ENCODE data around the gene PELI3.
"Not testable (repeated sequence)": the region's sequence is repeated elsewhere in the genome, so short reads cannot be mapped to it uniquely, and the experiment has no call there.

PELI3 gene, protein sequence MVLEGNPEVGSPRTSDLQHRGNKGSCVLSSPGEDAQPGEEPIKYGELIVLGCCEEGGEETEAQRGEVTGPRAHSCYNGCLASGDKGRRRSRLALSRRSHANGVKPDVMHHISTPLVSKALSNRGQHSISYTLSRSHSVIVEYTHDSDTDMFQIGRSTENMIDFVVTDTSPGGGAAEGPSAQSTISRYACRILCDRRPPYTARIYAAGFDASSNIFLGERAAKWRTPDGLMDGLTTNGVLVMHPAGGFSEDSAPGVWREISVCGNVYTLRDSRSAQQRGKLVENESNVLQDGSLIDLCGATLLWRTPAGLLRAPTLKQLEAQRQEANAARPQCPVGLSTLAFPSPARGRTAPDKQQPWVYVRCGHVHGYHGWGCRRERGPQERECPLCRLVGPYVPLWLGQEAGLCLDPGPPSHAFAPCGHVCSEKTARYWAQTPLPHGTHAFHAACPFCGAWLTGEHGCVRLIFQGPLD

DNA sequence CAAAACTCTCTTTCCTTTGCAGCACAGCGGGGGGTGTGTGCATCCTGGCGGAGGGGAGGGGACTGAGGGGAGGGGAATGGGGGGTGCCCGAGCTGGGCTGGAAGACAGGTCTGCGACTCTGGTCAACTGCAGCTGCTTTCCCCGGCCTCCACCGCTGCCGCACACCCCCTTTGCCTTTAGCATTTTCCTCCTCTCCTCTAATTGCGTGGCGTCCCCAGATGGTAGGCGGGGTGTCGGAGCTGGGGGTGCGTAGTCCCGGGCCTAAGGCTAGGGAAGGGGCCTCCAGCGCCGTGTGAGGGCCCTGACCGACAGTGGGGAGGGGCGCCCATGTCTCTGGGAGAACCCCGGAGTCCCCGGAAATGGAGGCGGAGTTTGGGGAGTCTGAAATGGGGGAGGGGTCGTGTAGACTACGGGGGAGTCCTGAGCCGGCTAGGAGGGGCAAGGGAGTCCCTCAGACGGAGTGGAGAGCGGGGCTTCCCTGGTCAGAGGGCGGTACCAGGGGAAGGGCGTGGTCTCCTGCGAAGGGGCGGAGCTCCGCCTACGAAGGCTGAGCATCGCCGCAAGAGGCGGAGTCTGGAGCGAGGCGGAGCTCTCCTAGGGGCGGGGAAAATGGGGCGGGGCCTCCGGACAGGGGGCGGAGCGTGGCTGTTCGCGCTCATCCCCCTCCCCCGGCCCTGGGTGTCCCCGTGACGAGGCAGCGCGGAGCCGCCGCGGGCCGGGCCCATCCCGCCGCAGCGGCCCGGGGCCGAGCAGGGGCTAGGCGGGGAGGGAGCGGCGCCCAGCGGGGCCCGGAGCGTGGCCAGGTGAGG lies at the start of gene PELI3:
Gene PELI3 (plus strand): TSS at position 681 of the 809 bp plus-strand sequence. CDS start 1,224 bp downstream, outside the sequence.
- DNase-seq (ENCODE audit: low read depth in 2 of 2) = peak; percentile 91 to 94

DNA sequence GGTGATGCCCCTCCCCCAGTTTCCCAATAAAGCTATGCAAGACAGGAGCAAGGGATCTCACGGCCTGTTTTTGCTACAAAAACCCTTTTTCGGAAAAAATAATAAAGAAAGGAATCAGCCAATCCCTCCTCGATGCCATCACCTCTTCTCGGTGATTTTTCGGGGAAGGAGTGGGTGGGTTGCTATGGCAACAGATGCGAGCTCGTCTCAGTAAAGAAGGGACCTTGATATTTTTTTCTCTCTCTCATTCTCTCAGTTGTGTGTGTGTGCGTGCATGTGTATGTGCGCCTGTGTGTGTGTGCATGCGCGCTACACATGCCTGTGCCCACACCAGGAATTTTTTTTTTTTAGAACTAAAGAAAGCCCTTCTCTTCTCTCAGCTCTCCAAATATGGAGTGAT lies 49.7 kb upstream of the PELI3 start:
- peak in 1 of 2 donors; percentile 40 for DNase-seq (ENCODE audit: low read depth in 2 of 2)

DNA sequence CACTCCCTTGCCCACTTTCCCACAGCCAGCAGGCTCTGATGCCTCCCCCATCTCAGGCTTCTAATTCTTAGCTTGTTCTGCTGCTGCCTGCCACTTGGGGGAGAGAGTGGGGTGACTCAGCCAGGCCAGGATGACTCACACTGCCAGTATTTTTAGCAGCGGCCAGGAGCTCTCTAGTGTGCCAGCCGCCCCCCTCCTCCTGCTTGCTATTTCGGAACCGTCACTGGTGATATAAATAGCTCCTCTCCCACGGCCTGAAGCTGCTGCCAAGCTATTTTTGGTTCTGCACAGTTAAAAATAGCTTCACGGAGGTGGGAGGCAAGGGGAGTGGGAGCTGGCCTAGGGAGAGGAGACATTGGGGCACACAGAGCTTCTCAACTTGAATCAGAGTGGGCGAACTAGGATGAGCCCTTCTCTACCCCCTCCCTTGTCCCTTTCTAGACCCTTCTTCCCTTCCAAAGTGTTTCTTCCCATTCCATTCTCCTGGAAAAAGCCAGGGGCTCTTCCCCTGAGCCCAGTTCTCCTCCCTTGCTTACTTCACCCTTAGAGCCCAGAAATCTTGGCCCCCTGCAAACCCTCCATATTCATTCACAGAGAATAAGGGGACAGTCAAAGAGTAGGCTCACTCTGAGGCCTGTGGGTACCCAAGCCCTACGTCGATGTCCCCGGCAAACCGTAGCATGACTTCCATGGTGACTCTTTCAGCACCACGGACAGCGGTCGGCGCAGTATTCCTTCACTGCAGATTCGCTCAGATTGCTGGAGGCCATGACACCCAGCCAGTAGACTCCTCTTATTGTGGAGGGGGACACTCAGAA lies 48.3 kb upstream of the PELI3 start:
- DNase-seq (ENCODE audit: low read depth in 2 of 2) = peak; percentile 69 to 78

DNA sequence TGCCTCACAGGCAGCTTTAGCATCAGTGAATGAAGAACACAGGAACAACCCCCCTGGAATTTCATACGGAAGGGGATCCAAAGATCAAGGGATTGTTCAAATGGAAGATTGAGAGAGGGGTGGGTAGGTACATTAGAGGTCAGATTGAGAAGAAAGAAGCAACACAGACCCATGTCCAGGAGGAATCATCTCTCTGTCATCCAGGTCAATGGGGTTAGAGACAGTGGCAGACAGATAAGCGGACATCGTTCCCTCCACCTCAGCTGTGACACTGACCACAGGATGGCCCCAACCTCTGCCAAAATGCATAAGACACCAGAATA lies 47.8 kb upstream of the PELI3 start:
- DNase-seq (ENCODE audit: low read depth in 2 of 2) = no peak

GRCh38 chr11:66419825-66420224 lies 46.9 kb upstream of the PELI3 start:
- no peak for DNase-seq (ENCODE audit: low read depth in 2 of 2)

GRCh38 chr11:66420671-66421476 lies 45.8 kb upstream of the PELI3 start, which contains the start of gene NPAS4:
TSS of gene NPAS4 (plus strand) at chr11:66421035. CDS start at chr11:66421180, 145 bp downstream.
- no peak for DNase-seq (ENCODE audit: low read depth in 2 of 2)

- DNase-seq (ENCODE audit: low read depth in 2 of 2) = peak; percentile 69 to 82
Observed at GRCh38 chr11:66421492-66422205, 45.1 kb upstream of the PELI3 start.

DNA sequence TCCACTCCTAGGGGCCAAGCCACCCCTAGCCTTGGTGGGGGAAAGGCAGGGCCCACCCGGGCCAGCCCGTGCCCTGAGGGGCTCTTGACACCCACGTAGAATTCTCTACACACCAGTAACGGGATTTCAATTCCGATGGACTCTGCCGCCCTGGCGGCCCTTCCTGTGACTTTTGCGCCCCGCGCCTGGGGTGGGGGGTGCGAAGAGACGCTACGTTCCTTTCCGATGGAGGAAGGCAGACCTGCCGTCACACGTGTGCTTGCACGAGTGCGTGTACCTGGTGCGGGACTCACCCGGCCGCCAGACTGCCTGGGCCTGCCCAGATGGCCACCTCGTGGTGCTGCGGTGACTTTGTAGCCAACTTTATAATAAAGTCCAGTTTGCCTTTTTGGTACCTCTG lies 40.4 kb upstream of the PELI3 start:
- no peak for DNase-seq (ENCODE audit: low read depth in 2 of 2)

DNA sequence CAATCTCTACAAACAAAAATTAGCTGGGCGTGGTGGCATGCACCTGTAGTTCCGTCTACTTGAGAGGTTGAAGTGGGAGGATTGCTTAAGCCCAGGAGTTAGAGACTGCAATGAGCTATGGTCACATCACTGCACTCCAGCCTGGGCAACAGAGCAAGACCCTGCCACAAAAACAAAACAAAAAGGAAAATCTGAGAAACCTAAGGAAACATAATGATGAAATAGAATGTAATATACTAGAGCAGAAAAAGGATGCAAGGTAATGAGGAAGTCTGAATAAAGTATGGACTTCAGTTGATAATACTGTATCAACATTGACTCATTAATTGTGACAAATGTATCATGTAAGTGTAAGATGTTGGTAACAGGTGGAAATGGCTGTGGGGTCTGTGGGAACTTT lies 37.8 kb upstream of the PELI3 start:
- DNase-seq (ENCODE audit: low read depth in 2 of 2) = no peak

DNA sequence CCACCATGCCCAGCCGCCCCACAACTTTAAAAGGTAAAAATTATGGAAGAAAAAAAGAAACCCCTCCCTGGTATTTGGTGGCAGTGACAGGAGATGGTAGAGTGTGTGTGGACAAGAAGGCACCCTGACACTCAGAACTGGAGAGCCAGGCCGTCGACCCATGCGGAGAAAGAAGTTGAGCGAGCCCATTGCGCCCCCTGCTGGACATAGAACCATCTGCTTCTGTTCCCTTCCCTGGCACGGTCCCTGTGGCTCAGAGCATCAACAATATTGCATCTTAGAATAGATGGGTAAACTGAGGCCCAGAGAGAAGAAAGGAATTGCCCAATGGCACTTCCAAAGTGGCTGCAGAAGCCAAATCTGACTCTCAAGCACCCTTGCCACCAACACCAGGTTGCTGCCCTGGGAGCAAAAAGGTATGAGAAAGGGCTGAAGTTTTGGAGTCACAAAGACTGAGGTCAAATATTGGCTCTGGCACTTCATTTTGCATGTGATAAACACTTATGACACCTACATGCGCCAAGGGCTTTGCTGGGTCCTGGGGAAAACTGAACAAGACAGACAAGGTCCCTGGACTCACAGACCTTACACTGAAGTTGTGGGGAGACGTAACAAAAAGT lies 36.6 kb upstream of the PELI3 start:
- peak; percentile 67 to 74 for DNase-seq (ENCODE audit: low read depth in 2 of 2)

DNA sequence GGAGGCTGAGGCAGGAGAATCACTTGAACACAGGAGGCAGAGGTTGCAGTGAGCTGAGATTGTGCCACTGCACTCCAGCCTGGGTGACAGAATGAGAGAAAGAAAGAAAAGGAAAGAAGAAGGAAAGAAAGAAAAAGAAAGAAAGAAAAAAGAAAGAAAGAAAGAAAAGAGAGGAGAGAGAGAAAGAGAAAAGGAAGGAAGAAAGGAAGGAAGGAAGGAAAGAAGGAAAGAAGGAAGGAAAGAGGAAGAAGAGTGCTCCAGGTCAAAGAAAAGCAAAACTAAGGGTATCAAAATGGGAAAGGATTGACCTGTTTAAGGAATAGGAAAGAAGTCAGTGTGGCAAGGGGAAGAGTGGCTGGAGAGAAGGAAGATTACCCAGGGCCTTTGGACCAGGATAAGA lies 35.4 kb upstream of the PELI3 start:
- DNase-seq (ENCODE audit: low read depth in 2 of 2) = not testable (repeated sequence)

GRCh38 chr11:66431871-66432329 lies 34.8 kb upstream of the PELI3 start:
- not testable (repeated sequence) for DNase-seq (ENCODE audit: low read depth in 2 of 2)

- no peak for DNase-seq (ENCODE audit: low read depth in 2 of 2)
Observed at GRCh38 chr11:66432597-66432996, 34.1 kb upstream of the PELI3 start.

DNA sequence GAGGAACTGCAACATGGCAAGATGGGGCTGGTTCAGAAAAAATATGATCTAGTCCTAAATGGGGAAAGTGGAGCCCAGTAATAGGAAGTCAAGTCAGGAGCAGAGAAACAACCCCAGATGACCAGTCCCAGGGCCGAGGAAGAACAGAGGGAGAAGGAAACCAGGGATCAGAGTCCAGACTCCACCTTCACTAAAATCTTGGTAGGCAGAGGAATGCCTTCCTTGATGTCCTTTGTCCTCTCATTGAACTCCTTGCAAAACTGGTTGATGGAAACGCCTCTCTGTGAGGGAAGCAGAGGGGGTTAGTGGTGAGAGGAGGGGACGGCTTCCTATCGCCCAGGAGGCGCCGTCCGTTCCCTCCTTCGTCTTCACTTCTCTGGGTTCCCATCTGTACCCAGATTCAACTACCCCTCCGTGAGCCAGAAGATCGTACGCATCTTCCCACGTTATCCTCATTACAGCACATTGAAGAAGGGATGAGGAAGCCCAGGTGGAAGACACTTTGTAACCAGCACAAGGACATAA lies 28.7 kb upstream of the PELI3 start:
- DNase-seq (ENCODE audit: low read depth in 2 of 2) = no peak

- DNase-seq (ENCODE audit: low read depth in 2 of 2) = peak; percentile 76 to 89
Observed at GRCh38 chr11:66438504-66439466, 27.9 kb upstream of the PELI3 start, which contains the start of gene MRPL11. TSS of gene MRPL11 (minus strand) at chr11:66438848. CDS start at chr11:66438754, 94 bp downstream.

GRCh38 chr11:66440101-66440939 lies 26.4 kb upstream of the PELI3 start:
- not testable (repeated sequence) for DNase-seq (ENCODE audit: low read depth in 2 of 2)

GRCh38 chr11:66440940-66441282 lies 25.8 kb upstream of the PELI3 start:
- DNase-seq (ENCODE audit: low read depth in 2 of 2) = not testable (repeated sequence)

Measured in stimulated activated CD4-positive, alpha-beta T cell treated with anti-CD3 and anti-CD28 coated beads, Interleukin-15, amount 100 ng/mL, for 48 hours (primary cell).